GM18868 (cell line): ENCODE measurements around the gene PPP1R7.

Experiments used
- ATAC-seq: cut with Tn5 transposase; IDR thresholded peaks from one replicate; pipeline ENCODE4 v1.9.1; 2021; ENCODE audit warnings: mild to moderate bottlenecking, moderate library complexity; ENCODE audit not compliant: unreplicated experiment

The PPP1R7 gene

DNA sequence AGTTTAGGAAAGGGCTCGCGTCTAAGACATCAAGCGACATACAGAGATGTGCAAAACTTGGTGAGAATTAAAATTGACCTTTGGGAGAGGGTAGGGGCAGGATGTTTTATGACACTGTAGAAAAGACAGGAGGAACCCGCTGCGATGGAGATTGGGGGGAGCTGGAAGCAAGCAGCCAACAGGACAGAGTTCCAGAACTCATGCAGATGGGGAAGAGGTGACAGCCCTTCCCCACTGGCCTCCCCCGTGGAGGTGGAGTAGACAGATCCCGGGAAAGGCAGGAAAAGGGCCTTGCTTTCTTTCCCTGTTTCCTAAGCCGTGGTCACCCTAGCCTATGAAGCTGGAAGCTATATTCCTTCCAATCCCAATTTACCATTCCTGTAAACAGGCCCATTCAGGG lies 77.3 kb downstream of the PPP1R7 start:
- no peak for ATAC-seq

DNA sequence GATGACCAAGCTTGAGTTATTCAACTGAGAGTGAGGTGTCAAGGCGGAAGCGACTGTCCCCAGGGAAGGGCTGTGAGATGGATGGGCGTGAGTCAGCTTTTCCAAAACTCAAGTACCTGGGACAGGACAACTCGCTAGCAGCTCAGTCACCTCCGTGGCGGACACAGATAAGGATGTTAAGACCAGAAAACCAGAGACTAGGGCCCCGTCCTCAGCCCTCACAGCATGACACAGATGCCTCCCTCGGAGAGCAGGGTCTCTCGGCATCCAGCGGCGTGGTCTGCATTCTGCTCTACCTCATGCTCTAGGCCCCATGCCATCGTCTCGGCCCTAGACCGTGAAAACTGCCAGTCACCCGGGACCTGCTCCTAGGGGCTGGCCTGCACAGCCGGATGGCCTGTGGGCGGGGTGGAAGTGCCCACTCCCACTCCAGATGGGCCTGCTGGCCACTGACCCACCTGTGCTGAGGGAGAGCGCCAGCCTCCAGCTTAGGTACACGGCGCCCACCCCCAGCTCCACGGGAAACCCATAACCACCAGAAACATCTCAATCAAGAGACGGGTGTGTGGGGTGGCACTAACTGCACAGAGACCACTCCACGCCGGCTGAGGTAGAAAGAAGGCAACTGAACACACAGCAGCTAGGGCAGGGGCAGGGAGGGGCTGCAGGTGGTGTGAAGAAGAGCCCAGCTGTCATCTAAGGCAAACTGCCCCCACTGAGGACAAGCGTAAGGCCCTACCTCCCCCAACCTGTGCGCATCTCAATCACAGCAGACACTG lies 78.0 kb downstream of the PPP1R7 start:
- no peak for ATAC-seq

DNA sequence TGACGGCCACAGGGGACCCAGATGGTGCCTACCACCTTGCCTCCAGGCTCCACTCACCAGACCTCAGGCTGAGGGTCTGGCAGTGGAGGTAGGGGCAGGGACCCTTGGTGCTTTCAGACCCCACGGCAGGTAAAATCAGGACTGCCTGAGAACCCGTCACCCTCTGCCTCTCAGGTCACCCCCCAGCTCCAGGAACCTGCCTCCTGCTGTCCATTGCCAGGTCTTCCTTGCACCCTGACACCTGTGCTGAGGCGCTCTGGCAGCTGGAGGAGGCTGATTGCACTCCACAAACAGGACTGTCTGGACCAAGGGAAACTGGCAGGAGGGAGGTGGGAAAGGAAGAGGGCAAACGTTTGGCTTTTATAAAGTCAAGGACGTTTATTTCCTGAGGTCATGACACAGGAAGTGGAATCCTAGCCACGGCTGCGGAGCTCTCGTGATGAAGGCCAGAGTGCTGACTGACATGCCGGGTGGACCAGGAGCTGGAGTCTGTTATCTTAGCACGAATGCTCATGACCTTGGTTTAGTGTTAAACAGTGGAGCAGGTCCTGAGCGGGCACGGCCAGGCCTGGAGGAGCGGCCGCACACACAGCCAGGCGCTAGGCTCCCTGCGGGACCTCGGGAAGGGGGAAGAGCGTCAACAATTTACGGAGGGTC lies 78.7 kb downstream of the PPP1R7 start:
- ATAC-seq = no peak

DNA sequence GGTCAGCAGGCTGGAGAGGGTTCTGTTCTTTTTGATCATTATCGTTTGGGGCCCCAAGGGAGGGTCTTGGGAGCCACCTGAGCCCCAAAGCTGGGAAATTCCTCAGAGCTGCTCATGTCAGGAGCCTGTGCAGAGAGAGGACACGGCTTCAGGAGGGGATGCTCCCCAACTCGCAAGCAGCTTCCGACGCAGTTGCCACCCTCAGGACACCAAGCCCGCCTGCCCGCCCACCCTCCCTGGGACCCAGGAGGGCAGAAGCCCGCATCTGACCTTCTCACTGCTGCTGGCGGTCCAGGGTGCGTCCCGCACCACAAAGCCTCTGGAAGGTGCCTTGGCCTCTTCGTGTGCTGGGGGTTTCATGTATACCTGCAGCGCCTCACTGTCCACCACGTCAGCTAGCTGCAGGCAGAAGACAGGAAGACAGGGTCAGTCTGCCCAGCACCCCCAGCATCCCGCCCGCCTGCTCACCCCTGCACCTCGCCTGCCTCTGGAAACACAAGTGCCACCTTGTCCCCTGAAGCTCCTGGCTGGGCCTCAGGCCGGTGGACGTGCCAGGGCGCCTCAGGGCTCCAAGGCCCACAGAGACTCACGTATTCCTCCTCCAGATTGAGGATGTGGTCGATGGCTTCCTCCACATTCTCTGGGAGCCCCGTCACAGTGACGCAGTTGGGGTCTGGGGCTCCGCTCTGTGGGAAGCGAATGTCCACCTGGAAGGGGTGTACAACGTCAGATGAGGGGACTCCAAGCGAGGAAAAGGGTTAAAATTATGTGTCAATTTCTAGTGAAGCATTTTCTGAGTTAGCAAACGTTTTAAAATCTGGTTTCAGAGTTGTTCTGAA lies 79.5 kb downstream of the PPP1R7 start:
- no peak for ATAC-seq

DNA sequence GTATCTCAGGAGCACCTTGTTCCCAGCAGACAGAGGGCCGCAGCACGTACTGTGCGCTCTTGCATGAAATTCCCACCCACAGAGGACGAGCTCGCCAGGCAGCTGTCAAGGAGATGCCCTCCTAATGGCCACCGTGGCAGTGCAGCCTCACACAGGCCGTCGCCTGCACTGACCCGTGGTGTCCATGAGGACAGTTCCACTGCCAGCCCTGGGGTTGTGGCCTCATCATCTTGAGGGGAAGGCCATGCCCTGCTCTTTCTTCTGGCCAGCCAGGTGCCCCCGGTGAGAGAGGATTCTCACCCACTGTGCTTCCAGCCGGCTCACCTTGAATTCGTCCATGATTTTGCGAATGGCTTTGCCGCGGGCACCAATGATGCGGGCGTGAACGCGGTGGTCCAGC lies 80.2 kb downstream of the PPP1R7 start:
- no peak for ATAC-seq

DNA sequence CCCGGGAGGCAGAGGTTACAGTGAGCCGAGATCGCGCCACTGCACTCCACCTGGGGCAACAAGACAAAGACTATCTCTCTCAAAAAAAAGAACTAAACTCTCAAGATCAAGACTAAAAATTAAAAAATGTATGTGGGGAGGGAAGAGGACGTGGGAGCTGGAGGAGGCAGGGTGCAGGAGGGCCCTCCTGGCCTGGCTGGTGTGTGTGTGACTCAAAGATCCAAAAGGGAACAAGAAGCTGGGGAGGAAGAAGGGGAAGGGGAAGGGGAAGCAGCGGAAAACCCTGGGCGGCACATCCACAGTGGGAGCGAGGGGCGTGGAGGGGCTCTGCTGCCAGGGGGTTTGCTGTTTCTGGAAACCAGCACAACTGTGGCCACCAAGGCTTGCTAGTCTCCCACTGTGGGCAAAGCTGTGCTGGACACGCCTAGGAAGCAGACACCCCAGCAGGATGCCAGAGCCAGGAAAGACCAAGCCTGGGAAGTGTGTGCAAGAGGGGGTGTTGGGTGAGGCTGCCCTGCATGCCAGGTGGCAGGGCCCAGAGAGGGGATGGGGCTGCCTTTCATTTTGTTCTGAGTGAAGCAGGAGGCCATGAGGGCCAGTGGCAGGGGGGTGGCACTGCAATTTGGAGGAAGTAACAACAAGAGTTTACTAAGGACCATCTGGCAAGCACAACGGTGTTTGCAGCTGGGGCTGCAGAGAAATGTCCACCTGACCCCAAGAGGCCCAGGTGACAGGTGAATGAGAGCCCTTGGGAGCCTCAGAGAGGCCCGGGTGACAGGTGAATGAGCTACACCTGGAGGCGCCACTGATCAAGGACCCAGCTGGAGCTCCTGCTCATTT lies 82.7 kb downstream of the PPP1R7 start:
- no peak for ATAC-seq
